Eye (tissue), 1 donor: ENCODE measurements around the gene CNNM1.

Experiments
- DNase-seq: peaks from one replicate; pipeline ENCODE4 v3.0.0-alpha.2; 2015

CNNM1 gene

DNA sequence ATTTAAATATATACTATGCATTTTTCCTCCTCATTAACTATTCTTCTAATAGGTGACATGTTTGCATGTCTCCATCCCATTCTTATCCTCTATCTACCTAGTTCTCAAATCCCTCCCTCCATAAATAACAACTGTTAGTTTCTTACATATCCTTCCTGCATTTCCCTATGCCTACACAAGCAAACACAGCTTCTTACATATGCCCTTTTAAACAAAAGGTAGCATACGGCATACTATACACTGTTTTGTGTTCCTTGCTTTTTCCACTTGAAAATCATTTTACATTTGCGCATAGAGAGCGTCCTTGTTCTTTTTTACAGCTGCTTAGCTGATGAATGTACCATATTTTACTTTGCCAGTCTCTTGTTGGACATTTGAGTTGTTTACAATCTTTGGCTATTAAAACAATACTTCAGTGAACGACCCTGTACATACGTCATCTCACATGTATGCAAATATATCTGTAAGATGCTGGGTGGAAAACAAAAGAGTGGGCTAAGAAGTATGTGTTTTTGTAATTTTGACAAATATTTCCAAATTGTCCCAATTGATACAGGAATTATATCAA, 93.5 kb downstream of the CNNM1 start:
- no peak for DNase-seq

DNA sequence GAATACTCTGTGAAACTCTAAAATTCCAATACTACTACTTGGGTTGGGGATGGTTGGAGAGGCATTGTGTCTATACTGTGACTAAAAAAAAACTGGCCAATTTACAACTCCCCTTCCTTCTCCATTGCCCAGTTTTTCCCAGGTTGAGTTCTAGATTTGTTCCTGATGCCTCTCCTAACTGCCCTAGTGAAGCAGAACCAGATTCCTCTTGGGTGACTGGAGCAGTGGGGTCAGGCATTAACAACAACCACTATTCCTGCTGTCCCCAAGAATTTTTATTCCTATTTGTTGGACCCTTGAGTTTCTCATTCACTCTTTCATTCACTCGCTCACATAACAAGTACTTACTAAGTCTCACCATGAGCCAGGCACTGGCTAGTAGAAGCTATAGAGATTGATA, 95.5 kb downstream of the CNNM1 start:
- DNase-seq, result no peak

DNA sequence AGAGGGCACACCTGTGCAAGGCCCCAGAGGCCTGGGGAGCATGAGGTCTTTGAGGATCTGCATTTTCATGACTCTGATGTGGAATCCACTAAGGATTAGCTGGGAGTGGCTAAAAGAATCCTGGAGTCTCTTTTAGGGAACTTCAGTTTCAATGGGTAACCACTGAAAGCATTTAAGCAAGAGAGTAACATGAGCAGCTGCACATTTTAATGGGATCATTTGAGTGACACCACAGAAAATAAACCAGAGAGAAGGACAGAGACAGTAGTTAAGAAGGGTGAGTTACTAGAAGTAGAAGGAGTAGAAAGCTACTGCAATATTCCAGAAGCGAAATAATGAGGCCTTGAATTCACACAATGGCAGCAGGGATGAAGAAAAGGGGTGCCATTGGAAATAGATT, 96.0 kb downstream of the CNNM1 start:
- DNase-seq, result no peak

DNA sequence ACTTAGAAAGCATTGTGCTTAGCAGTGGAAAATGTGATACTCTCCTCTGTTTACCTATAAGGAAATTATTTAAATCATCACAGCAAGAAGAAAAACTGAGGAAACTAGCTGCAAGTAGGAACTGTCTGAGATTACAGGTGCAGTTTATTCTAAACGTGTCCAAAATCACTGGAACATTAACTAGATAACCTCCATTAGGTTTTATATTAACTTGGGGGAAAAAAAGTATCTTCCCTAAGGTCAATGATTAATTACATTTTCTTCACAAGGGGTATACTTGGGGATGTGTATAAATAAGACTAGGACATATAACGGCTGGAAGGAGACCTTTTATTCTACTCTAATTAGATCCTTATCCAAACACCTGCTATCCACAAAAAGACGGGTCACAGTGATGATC, 97.5 kb downstream of the CNNM1 start:
- no peak for DNase-seq

DNA sequence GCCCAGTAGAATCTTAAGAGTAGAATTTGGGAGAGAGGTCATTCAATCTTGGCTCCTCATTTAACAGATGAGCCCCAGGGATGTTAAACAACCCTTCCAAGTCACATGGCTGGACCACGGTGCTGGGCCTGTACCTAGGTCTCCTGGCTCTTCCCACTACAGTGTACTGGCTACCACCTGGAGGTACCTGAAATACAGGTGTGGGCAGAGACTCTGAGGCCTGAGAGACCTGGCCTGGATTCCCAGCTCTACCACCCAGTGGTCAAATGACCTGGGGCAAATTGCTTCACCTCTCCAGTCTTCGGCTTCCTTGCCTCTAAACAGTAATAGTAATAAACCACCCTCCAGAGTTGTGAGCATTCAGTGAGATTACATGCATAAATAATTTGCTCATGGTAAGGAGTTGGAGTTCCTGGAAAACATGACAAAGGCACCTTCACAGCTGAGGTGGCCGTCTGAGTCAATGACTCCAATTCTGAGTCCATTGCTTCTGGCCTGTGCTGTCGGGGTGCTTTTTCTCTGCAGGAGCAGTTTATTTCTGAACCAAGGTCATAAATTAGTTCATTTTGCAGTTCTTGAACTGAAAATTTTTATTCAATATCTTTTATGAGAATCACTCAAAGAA, 98.5 kb downstream of the CNNM1 start:
- DNase-seq, result no peak

DNA sequence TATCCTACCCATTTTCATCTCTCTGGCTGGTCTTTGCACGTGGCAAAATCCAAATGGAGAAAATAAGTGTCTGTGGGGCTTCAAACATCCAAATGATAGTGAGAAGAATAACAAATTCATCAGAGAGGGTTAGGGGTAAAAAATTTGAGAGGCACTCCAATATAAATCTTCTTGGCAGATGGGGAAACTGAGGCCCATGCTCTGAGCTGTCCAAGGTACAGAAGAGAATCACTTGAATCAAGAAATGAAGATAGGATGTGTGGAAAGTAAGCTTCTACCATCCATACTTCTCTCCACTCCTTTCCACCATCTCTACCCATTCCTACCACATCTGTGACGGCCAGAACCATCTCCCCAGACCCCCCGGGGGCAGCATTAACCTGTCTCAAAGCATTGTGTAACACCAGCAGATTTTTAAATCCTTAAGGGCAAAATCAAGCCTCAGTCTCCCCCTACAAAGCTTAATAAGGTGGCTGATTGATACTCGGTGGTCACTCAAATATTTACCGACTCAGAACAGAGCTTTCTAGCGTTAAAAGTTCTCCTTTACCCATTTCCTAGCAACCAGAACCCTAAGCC, 100.5 kb downstream of the CNNM1 start:
- no peak for DNase-seq

DNA sequence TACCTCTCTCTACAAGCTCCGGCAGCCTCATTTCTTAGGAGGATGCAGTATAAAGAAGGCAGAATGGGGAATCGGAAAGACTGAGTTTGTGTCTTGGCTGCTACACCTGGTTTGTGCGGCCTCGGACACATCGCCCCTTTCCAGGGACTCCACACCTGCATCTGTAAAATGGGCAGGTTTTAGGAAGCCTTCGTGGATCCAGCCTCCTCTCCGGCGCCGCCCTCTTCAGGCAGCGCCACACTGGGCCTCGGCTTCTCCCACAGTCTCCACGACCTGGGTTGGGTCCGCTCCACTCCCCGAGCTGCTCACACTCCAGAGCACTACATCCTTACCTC, 100.9 kb downstream of the CNNM1 start:
- no peak for DNase-seq

DNA sequence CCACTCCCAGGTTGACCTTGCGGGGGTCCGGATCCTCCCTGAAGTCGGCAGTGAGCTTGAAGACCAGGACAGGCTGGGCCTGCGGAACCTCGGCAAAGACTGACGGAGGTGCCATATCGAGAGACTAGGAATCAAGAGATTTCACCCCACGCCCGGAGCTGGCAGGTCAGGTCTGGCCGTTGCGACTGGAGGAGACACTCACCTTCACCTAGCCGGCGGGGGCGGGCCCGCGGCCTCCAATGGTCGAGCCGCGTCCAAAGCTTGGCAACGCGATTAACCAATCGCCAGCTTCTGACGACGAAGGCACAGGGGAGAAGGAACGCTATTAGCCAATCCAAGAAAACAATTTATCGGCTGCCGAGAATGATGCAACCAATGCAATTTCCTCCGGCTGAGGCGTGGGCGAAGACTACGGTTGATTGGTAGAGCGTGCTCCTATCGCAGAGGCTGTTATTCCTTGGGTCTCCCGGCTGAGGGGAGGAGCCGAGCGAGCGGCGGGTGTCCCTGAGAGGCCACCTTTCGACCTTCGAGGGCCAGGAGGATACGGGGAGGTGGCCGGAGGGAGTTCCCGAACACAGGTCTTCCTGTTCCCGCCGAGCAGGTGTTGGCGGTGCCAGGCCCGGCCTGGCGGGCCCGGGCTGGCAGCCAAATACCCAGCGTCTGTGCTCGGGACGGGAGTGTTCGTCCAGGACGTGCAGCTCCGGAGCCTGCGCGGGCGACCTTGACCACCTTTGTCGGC, 101.5 kb downstream of the CNNM1 start, which contains the start of gene GOT1:
GOT1 (minus strand) TSS at position 174 of the 739 bp plus-strand sequence; CDS start at position 115, 59 bp downstream.
- peak; percentile 99 for DNase-seq

DNA sequence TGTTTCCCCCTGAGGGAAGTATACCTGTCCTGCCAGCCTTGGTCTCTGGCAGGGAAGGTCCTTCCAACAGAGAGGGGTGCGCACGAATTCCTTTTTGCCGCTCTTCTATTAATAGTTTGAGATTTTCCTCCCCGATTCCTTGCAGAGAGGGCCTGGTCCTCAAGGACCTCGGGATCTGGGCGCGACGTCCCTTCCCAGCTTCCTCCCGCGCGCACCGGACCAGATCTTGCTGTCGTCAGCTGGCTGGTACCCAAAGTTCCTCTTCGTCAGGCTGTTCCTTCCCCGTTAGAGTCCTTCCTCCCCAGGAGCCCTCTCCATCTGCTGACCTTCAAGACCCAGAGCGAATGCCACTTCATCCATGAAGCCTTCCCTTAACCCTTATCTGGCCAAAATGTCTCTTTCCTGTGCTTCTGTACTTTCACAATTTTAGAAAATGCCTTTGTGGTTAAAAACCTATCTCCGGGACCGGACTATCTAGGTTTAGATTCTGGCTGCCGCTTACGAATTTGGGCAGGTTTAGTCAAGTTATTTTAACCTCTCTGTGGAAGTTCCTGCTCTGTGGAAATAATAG, 102.1 kb downstream of the CNNM1 start:
- DNase-seq, result no peak

DNA sequence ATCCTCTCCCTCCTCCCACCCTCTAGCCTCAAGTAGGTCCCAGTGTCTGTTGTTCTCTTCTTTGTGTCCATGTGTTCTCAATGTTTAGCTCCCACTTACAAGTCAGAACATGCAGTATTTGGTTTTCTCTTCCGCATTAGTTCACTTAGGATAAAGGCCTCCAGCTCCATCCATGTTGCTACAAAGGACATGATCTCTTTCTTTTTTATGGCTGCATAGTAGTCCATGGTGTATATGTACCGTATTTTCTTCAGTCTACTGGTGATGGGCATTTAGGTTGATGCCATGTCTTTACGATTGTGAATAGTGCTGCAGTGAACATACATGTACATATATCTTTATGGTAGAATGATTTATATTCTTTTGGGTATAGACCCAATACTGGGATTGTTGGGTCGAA, 102.9 kb downstream of the CNNM1 start:
- no peak for DNase-seq

DNA sequence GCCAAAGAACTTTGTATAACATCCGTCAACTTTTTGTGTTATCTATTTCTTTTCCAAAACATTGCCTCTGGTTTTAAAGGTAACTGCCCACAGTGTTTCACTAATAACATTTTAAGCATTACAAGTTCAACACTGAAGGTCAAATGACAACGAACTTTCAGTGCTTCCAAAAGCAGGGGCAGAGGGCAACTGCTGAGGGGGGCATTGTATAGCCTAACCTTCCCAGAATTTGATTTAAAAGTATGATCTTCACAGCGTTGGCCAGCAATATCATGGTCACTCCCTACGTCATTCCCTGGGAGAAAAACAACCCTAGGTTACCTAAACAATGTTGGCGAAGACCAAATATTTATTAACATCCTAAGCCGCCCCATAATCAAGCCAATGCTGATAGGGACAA, 103.7 kb downstream of the CNNM1 start:
- DNase-seq, result no peak

DNA sequence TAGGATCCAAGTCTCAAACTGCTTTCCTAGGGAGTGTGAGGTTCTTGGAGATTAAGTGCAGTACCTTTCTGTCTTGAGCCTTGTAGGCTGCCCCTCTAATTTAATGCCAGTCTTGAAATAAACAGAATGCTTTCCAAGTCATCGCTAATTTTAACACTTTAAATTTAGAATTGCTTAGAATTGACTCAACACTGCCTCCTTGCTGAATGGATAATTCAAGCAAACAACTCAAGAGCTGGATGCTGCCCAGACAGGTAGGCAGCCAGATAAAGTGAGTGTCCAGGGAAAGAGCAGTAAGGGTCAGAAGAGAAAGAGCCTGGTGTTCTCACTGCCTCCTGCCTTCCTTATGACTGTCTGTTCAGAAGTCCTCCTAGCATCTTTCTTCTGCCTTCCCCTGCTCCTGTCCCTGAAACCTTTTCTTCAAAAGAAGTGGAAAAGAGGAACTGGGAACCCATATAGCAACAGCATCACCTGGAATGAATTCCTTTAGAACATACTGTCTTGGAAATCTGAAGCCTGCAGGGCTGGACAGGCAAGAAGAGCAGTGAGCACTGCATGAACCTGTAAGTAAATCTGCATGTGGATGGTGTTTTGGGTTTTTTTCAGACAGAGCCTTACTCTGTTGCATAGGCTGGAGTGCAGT, 104.3 kb downstream of the CNNM1 start:
- DNase-seq, result no peak

DNA sequence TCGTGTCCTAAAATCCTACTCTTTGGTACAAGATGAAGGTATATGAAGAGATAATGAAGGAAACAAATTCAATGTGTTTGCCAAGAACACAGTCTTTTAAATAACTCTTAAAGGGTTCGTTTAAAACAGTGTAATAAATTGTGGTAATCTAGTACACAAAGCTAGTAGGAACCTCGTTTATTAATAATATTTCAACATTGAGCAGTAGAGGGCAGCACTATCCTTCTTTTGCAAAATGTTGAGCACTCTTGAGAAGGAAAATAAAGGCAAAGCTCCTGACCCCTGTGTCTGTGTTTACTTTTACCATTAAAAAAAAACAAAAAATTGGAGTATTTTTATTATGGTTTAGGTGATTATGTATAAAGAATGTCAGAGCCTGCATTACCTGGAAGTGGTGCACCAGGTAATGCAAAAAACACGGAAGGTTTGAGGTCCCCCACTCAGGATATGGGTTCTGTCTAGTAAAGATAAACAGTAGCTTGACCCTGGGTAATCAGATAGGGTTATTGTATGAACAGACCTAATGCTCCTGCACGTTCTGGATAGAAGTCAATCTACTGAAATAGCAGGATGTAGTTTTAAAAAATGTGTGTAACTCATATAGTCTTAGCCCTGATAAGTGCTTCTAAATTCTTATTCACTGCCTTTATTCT, 107.0 kb downstream of the CNNM1 start:
- DNase-seq, result peak; percentile 88

DNA sequence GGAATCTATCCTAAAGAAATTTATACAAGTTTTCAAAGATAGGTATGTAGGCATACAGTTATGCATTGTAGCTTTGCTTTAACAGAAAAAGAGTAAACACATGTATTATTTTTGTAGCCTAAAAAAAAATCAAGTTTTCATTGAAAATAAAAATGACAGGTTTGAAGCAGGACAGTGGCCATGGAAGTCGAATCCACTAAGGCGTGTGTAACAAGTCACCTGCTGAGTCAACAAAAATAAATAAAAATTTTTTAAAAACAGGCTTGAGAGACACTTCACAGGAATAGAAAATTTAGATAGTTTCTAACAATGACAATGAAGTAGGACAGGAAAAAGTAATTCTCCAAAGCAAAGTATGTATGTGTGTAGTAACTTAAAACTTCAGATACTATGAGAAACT, 109.7 kb downstream of the CNNM1 start:
- DNase-seq, result no peak

DNA sequence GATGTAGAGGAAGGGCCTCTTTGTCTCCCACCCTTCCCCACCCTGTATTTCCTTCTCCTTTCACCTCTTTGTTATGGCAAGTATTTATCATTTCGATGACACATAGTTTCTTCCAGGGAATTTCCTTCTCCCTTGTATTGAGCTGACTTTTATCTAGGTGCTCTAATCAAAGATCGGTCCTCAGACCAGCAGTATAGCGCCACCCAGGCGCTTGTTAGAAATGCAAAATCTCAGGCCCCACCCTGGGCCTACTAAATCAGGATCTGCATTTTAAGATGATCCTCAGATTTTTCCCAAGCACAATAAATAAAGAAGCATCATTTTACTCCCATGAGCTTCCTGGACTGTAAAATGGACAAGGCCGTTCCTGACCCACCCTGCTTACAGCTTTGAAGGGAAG, 113.2 kb downstream of the CNNM1 start:
- DNase-seq, result no peak

DNA sequence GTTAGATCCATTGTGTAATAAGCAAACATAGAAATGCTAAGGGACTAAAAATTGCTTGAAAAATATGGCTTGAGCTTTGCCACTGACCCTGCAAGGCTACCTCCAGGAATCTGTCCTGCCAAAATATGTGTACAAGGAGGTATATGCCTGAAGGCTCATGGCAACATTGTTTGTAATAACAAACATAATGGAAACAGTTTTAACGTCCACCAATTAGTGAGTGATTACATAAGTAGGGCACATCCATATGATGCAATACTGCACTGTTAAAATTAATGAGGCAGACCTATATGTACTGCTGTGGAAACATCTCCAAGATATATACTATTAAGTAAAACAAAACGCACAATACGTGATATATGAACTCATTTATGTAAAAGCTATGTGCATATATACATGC, 114.3 kb downstream of the CNNM1 start:
- DNase-seq, result no peak
